Effector CD8-positive, alpha-beta T cell (primary cell): Measurements from ENCODE around the gene B4GALNT4.
A peak's percentile ranks its signal among the peaks of the same experiment; 100 is the strongest.
"Not testable (repeated sequence)": the region's sequence is repeated elsewhere in the genome, so short reads cannot be mapped to it uniquely, and the experiment has no call there.

Source experiments
- DNase-seq: peaks from one replicate; lab custom pipeline; 2025; lab: John Stamatoyannopoulos, UW
- total RNA-seq, 4 experiments: gene quantifications; one replicate each; lab custom pipeline; 2026; lab: John Stamatoyannopoulos, UW

B4GALNT4 gene, protein sequence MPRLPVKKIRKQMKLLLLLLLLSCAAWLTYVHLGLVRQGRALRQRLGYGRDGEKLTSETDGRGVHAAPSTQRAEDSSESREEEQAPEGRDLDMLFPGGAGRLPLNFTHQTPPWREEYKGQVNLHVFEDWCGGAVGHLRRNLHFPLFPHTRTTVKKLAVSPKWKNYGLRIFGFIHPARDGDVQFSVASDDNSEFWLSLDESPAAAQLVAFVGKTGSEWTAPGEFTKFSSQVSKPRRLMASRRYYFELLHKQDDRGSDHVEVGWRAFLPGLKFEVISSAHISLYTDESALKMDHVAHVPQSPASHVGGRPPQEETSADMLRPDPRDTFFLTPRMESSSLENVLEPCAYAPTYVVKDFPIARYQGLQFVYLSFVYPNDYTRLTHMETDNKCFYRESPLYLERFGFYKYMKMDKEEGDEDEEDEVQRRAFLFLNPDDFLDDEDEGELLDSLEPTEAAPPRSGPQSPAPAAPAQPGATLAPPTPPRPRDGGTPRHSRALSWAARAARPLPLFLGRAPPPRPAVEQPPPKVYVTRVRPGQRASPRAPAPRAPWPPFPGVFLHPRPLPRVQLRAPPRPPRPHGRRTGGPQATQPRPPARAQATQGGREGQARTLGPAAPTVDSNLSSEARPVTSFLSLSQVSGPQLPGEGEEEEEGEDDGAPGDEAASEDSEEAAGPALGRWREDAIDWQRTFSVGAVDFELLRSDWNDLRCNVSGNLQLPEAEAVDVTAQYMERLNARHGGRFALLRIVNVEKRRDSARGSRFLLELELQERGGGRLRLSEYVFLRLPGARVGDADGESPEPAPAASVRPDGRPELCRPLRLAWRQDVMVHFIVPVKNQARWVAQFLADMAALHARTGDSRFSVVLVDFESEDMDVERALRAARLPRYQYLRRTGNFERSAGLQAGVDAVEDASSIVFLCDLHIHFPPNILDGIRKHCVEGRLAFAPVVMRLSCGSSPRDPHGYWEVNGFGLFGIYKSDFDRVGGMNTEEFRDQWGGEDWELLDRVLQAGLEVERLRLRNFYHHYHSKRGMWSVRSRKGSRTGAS
- 1.3 to 3.4 (median 2.5) reads per million in 4 experiments for total RNA-seq

DNA sequence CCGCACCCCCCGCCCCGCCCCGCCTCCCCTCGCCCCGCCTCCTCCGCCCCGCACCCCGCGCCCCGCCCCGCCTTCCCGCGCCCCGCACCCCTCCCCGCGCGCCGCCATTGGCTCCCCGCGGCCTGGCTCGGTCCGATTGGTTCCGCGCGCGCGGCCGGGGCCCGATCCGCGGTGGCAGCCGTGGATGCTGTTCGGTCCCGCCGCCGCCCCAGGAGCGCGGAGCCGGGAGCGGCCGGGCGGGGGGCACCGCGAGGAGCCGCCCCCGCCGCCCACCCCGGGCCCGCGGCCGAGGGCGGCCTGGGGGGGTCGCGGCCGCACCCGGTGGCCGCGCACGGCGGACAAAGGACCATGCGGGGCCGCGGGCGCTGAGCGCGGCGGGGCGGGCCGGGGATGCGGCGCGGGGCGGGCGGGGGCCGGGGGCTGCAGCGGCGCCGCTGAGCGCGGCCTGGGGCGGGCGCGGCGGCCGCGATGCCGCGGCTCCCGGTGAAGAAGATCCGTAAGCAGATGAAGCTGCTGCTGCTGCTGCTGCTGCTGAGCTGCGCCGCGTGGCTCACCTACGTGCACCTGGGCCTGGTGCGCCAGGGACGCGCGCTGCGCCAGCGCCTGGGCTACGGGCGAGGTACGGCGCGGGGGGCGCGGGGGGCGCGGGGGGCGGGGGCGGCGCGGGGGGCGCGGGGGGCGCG lies at the start of gene B4GALNT4:
Gene B4GALNT4 (plus strand): TSS at position 164 of the 683 bp plus-strand sequence. CDS start 305 bp downstream, at position 469.
- no peak for DNase-seq

DNA sequence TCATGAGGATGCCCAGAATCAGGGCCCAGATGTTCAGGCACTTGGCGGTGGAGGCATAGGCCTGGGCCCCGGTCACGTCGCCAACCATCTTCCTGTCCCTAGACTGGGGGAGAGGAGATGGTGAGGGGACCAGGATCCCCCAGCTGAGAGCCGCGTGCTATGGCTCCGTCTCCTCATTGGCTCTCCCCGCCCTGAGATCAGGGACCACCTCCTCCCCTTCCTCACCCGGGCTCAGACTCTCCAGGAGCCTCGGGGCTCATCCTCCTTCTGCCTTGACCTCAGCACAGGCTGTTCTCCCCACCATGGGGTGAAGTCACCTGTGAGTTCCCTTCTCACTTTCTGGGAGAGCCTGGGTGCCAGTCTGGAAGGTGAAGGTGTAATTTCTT lies 49.4 kb upstream of the B4GALNT4 start:
- DNase-seq = not testable (repeated sequence)

DNA sequence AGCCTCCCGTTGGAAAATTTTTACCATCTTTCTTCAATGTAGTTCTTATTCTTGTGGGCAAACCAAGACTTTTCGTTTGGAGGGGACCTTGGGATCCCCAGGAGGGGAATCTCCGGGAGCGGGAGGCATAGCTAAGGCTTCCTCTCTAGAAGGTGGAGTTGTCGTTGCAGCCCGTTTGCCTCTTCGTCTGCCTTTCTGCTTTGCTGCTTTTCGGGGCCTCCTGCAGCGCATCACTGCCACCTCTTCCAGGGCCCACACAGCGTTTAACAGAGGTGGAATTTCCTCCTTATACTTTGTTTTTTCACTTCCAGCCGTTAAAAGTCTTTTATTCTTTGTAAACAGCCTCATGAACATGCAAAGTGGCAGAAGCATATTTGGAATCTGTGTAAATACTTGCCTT lies 45.1 kb upstream of the B4GALNT4 start:
- DNase-seq = no peak

DNA sequence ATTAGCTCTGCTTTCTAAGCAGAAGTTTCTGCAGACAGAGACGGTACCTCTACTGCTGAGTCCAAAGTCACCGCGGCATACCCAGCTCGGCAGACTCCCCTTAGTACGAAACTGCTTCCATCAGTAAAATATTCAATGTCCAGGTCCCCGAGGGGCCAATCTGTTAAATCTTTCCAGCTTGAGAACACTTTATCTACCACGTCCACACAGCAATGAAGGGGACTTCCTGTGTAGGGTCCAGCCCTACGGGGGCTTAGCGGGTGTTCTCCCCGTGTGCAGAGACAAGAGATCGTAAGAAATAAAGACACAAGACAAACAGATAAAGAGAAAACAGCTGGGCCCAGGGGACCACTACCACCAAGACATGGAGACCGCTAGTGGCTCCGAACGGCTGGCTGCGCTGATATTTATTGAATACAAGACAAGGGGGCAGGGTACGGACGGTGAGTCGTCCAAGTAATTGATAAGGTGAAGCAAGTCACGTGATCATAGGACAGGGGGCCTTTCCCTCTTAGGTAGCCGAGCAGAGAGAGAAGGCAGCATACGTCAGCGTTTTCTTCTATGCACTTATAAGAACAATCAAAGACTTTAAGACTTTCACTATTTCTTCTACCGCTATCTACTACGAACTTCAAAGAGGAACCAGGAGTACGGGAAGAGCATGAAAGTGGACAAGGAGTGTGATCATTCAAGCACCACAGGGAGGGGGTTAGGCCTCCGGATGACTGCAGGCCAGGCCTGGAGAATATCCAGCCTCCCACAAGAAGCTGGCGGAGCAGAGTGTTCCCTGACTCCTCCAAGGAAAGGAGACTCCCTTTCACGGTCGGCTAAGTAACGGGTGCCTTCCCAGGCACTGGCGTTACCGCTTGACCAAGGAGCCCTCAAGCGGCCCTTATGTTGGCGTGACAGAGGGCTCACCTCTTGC lies 44.4 kb upstream of the B4GALNT4 start:
- DNase-seq = not testable (repeated sequence)

DNA sequence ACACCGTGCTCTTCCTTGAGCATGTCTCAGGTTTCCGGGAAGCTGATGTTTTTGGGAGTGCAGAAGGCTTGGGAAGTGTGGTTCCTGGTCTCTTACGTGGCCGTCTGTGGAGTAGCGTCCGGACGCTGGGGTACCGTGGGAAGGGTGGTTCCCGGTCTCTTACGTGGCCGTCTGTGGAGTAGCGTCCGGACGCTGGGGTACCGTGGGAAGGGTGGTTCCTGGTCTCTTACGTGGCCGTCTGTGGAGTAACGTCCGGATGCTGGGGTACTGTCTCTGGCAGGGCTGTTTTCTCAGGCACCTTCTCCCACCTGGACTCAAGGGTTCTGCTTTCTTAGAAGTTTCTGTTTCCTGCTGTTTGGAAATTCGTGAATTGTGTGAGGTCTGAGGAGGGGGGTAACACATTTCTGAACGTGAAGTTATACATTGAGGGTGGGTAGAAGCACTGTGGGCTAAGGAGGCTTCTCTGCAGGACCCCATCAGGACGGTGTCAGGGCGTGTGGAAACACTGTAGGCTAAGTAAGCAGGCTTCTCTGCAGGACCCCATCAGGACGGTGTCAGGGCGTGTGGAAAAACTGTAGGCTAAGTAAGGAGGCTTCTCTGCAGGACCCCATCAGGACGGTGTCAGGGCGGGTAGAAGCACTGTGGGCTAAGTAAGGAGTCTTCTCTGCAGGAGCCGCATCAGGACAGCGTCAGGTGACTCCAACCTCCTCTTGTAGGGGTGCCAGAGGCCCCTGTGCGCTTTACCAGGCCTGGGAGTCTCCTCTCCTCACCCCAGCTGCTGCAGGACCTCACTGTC lies 43.3 kb upstream of the B4GALNT4 start:
- no peak for DNase-seq

DNA sequence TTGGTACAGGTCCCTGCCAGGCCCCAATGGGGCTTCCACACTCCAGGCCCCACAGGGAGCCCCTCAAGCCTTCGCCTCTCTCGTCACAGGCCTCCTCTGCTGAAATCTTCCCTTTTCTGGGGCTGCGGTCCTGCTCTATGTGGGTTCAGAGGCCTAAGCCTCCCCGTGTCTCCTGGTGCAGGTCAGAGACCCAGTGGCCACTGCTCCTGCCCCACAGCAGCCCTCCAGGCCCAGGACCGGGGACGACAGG lies 42.8 kb upstream of the B4GALNT4 start:
- DNase-seq = no peak

DNA sequence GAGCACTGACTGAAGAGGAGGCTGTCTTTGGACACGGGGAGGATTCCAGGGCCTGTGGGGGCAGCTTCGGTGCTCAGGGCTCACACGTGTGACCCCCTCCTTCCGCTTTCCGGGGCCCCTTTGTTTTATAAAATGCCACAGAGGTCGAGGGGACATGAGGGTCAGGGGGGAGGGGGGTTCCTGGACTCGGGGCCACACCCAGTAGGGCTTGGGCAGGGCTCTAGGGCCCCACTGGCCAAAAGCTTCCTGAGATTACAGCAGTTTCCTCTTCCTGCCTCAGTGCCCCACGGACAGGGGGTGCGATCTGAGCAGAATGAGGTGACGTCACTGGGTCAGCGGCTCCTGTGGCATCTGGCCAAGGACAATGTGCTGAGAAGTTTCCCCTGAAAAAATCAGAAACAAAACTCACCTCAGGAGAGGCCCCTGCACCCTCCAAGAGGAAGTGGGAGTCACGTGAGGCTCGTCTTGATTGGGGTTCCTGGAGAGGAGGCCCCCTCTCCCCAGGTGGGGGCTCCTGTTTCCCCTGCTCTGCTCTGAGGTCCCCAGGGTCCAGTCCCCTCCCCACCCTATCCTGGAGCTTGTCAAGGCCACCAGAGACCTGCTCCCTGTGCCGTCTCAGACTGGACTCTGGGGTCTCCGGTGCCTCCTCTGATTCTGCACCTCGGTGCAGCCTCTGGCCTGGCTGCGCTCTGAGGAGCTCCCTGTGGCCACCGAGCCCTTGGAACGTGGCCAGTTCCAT lies 42.3 kb upstream of the B4GALNT4 start:
- peak; percentile 48 for DNase-seq

DNA sequence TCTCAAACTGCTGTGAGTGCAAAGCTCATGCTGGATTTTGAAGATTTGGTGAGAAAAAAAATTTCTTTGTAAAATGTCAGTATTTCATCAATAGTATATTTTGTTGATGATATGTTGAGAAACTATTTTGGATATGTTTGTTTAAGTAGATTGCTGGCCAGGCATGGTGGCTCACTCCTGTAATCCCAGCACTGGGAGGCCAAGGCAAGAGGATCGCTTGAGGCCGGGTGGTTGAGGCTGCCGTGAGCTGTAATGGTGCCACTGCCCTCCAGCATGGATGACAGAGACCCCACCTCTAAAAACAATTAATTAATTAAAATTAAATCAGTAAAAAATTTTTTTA lies 41.7 kb upstream of the B4GALNT4 start:
- DNase-seq = no peak

DNA sequence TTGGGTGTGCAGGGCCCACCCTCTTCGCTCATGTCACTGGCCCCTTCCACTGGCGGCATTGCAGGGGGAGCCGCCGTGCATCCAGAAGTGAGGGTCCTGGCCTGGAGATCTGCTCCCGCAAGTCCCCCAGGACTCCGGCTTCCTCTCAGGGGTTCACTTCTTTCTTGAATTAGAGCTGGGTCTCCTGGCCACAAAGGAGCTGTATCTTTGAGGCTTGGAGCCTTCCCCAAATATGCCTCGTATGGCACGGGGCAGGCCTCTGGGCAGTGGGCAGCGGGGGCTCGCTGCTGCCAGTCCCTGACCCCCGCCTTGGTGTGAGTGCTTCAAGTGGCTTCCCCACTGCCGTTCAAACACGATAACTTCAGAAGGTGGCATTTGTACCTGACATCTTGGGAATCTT lies 41.3 kb upstream of the B4GALNT4 start:
- DNase-seq = no peak

DNA sequence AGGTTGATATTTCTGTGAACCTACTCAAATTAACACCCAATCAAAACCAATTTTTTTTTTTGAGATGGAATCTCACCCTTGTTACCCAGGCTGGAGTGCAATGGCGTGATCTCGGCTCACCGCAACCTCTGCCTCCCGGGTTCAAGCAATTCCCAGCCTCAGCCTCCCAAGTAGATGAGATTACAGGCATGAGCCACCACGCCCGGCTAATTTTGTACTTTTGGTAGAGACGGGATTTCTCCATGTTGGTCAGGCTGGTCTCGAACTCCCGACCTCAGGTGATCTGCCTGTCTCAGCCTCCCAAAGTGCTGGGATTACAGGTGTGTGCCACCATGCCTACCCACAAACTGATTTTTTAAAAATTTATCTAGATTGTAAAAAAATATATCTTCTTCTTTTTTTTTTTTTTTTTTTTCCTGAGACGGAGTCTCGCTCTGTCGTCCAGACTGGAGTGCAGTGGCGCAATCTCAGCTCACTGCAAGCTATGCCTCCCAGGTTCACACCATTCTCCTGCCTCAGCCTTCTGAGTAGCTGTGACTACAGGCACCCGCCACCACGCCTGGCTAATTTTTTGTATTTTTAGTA lies 40.7 kb upstream of the B4GALNT4 start:
- DNase-seq = not testable (repeated sequence)

DNA sequence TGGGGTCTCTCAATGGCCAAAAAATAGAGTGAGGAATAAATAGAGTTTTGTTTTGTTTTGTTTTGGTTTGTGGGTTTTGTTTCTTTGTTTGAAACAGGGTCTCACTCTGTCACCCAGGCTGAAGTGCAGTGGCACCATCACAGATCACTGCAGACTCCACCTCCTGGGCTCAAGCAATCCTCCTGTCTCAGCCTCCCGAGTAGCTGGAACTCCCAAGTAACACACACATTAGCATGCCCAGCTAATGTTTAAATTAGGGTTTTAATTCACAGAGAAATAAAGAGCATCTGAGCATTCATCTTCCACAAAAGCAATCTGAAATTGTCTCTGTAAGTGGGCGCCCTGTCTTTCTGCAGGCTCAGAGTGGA lies 39.4 kb upstream of the B4GALNT4 start:
- no peak for DNase-seq

DNA sequence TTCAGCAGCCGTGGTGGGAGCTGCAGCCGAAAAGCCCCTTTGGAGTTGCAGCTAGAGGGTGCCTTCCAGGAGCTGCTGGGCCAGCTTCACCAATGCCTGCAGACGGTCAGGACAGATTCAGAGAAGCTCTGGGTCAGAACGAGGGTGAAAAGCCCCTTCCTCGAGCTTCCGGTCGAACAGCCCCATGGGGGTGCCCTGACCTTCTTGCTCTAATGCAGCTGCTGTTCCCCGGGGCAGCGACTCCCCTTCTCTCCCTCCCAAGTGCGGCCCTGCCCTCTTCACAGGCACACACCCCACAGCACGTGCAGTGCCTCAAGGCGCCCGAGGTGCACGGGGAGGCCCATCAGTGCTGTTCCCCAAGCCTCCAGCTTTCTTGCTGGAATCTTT lies 39.0 kb upstream of the B4GALNT4 start:
- DNase-seq = no peak

DNA sequence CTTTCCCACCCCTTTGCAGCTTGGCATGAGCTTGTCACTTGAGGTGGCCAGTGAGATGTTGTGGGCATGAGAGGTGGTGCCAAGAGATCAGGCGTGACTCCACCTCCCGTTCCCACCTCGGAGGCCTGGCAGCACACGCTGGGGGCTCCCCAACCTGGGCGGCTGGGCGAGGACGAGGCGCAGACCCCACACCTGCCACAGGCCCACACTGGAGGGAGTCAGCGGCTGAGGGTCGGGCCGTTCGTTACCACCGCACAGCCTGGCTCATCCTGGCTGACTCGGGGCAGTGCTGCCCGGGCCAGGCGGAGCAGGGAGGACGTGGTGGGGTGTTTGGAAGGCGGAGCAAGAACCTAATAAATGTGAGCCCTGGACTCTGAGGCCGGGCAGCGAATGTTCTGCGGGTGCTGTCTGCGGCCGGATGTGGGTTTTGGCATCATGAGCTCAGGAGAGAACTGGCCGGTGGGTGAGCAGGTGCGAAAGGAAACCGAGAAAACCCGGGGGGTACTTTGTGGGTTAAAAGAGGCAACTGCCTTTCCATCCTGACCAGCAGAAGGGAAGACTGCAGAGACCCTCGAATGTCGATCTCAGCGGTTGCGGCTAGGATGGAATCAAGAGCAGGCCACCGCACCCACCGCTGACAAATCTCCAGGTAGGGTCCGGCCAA lies 38.5 kb upstream of the B4GALNT4 start:
- no peak for DNase-seq

DNA sequence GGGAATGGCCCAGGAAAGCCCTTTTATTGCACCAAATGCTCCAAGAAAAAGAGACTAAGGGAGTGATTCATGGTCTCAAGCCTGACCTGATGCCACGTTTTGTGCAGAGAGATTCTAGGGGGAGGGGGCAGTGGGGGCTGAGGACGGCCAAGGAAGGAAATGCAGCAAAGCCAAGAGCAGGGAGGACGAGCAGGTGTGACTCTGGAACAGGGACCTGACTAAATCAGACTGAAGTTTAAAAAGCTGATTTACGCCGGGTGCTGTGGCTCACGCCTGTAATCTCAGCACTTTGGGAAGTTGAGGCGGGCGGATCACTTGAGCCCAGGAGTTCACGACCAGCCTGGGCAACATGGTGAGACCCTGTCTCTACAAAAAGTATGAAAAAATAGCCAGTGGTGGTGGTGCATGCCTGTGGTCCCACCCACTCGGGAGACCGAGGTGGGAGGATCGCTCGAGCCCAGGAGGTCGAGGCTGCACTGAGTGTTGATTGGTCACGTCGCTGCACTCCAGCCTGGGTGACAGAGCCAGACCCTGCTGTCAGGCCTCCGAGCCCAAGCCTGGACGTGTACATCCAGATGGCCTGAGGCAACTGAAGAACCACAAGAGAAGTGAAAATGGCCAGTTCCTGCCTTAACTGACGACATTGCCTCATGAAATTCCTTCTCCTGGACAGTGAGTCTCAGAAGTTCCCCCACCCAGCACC lies 37.8 kb upstream of the B4GALNT4 start:
- DNase-seq = no peak

DNA sequence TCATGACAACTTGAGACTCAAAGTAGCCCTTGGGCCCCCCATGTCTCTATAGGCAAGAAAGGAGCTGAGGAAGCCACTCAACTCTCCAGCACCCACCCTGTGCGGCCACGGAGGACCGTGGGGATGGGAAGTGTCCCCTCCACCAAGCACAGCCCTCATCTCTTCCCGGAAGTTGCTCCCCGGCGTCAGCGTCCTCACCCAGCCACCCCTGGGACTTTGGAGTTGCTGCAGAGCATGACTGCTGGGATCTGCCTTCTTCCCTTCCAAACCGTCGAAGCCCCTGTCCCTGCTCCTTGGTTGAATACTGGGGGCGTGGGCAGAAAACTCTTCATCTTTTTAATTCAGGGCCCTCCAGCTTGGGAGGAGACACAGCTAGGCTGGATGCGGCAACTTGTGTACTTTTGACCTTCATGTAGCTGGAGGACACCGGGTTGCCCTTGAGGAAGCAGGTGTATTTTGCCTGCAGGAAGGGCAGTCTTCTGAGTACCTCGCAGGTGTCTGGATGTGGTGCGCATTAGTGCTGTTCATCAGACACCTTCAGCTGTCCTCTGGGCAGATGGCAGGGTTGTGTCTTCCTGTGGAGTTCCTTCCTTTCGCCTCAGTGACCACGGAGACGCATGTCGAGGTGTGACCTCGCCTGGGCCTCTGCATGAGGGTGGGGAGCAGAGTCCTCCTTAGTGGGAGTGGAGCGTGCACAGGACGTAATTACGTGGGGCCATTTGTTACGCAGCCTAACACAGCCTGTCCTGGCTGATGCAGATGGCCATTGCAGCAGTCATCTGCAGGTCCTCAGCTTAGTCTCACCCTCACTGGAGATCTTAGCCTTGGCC lies 36.4 kb upstream of the B4GALNT4 start:
- no peak for DNase-seq

DNA sequence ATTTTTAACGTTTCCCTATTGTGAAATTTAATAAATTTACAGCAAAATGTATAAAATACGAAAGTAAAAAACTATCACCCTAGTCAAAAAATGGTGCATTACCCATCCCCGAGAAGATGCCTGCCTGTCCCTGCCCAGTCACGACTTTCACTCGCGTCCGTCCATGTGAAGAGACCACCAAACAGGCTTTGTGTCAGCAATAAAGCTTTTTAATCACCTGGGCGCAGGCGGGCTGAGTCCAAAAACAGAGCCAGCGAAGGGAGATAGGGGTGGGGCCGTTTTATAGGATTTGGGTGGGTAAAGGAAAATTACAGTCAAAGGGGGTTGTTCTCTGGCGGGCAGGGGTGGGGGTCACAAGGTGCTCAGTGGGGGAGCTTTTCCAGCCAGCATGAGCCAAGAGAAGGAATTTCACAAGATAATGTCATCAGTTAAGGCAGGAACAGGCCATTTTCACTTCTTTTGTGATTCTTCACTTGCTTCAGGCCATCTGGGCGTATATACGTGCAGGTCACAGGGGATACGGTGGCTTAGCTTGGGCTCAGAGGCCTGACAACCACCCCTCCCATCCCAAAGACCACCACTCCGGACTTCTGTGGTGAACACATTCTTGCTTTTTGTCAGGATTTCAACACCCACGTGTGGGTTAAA lies 35.6 kb upstream of the B4GALNT4 start:
- not testable (repeated sequence) for DNase-seq
